GM18868 (cell line): ENCODE results near the gene L1CAM.
"Not testable (repeated sequence)": the region's sequence is repeated elsewhere in the genome, so short reads cannot be mapped to it uniquely, and the experiment has no call there.

Source experiments
- ATAC-seq: cut with Tn5 transposase; IDR thresholded peaks from one replicate; pipeline ENCODE4 v1.9.1; 2021; ENCODE audit warnings: mild to moderate bottlenecking, moderate library complexity; ENCODE audit not compliant: unreplicated experiment

The L1CAM gene

DNA sequence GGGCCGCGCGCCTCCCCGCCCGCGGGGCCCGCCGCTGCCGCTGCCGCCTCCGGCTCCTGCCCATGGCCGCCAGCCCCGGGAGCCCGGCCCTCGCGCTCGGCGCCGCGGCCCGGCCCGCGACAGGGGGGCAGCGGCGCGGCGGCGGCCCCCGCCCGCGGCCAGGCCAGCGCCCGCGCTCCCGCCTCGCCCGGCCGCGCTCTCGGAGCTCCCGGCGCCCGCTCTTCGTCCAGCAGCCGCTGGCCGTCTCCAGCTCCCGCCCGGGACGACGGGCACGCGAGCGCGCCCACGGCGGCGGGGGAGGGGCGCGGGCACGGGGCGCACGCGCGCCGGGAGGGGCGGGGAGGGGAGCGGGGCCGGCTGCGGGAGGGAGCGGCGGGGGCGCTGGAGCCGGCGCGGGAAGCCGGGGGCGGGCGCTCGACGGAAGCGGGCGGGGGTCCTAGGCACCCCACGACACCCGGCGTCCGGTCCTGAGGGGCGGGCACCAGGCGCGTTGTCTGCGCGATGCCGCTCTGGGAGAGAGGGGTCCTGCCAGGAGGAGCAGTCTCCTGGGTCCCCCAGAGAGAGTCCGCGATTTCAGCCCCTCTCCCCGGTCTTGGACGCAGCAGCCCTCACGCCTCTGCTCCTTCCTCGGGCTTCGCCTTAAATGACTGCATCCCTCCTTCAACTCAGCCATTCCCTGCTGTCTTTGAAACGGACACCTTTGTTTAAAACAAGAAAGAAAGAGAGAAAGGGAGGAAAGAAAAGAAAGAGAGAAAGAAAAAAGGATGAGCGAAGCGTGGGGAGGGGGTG is 55.1 kb downstream of the L1CAM start:
- ATAC-seq = no peak

DNA sequence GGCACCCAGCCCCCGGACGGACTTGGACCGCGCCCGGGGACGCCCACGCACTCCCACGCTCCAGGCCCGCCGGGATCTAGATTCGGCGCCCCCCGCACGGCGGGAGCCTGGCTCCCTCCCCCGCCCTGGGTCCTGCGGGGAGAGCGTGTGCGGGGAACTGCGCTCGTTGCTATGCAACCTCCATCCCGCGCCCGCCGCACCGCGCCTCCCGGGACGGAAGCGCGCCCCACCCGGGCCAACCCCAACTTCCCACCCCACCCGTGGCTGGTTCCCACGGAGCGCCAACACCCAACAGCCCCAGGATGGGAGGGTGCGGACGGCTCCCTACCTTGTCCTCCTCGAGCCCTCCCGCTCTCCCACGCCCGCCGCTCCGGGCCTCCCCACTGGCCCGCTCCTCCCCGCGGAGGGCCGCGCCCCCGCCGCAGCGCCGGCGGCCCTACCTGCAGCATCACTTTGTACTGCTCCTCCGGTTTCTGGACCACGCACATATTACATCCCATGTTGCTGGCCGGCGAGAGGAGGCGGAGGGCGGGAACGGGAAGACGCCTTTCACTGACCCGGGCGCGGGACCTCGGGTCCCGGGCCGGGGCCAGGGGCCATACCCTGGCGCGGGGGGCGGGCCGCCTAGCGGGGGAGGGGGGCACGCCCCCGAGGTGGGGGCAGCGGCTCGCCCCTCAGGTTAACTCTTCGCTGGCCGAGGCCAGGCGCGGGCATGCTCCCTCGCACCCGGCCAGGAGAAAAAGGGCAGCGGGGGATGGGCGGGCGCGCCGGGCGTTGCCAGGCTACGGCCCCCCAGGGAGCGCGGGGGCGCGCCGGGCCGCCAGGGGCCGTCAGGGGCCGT is 56.0 kb downstream of the L1CAM start, which contains the start of gene PDZD4:
TSS of gene PDZD4 (minus strand) at position 746 of the 841 bp plus-strand sequence. CDS start at position 500, 246 bp downstream.
- no peak for ATAC-seq

DNA sequence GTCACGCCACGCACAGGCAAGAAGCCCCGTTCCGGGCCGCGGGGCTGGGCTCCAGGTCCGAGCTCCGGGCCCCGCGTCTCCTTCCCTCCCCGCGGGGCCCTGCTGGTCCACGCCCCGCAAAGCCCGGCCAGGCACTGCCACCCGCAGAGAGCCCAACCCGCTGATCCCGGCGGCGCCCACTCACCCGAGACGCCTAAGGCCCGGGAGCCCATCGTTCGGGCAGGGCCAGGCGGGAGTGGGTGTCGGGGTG is 56.5 kb downstream of the L1CAM start:
- no peak for ATAC-seq

DNA sequence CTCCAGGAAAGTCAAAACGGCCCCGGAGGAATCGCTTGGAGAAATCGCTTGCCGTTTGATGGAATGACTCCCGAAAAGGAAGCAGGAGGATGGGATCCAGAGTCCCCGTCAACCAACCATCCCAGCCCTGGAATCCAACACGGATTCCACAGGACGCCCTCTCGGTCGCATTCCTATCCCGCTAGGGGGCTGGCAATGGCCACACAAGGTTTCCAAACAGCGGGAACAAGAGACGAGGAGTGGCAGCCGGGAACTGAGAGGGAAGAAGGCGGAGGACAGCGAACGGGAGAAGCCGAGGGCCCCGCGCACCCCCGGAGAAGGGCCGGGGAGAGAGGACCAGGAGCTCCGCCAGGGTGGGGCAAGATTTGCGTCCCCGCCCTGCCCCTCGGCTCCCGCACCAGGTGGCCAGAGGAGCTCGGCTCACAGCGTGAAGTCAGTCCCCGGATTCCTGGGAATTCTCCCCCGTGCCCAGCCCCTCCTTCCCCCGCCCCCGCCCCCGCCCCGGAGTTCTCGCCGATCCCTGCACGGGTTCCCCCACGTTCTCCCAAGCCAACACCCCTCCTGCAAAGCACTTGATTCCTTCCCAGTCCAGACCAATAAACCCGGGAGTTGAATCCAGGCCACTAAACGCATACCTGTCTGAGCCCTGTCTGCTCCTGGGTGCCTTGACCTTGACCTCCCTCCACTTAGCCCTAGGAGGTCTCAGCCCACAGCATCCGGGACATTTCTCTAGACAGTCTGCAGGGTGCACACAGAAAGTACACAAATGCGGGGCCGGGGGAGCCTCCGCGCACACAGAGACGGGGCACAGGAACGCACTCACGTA is 57.0 kb downstream of the L1CAM start:
- ATAC-seq = no peak

DNA sequence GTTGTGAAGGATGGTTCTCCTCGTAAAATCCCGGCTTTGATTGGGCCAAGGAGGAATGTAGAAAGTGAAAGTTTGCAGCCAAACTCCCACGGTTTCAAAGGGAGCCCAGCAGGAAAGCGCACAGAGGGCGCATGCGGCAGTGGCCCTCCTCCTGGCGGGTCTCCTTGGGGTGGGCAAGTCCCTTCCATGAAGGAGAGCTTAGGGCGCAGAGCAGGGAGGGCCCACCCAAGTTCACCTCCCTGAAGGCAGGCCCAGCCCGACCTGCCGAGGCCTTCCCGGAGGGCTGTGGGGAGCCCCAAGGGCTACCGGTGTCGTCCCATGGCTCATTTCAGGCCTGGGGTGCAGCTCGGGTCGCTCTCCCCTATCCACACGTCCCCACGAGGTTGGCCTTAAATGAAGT is 57.7 kb downstream of the L1CAM start:
- ATAC-seq = no peak

DNA sequence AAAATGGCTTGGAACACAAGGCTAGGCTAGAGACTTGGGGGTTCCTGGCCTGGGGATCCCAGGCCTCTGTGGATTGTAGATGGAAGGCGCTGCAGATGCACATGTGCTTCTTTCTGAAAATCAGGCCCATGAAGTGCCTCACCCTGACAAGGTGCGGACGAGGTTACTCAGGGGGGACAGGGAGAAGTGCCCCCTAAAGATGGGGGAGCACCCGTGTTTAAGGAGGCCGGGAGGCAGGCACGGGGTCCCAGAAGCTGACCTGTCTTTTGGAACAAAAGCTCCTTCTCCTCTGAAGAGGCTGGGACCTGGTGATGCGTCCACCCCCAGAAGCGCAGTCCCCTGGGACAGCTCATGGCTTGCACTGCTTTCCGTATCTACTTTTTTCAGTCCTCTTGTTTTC is 58.1 kb downstream of the L1CAM start:
- ATAC-seq = no peak

DNA sequence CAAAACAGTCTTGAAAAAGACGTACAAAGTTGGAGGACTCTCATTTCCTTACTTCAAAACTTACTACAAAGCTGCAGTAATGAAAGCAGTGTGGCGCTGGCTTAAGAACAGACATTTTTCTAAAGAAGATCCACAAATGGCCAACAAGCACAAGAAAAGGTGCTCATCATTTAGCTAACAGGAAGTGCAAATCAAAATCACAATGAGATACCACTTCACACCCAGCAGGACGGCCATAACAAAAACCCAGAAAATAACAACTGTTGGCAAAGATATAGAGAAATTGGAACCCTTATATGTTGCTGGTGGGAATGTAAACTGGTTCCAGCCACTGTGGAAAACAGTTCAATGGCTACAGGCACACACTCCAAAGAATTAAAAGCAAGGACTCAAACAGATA is 59.0 kb downstream of the L1CAM start:
- no peak for ATAC-seq

DNA sequence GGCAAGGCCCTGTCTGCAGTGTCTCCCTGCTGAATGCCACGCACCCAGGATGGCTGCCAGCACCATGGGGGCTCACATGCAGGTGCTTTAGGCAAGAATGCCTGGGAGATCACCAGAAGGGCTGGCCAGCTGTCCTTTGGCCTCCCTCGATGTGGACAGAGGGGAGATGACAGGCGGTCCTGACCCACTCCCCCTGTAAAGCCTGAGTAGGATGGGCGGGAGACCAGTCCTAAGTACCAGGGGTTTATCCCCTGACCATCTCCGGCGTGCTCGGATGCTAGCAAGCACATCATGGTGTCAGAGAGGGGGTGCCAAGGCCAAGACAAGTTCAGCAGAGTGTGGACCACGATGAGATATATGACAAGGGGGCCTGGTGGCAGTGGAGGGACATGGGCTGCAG is 60.9 kb downstream of the L1CAM start:
- no peak for ATAC-seq

DNA sequence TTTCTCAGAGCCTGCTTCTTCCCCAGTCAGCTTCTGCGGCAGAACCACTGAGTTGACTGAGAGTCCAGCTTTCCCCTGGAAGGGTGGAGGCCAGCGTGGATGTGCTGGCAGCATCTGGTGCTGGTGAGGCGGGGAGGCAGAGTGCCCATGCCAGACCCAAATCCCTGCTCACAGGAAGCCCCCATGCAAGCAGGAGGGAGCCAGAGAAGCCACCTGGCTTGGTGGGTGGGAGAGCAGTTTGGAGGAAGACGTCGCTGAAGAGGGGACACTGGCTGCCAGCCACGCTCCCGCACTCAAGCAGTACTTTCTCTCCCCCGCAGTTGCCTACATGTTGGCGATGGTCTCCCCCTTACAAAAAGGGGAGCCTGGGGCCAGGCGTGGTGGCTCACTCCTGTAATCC is 61.6 kb downstream of the L1CAM start:
- ATAC-seq = no peak

DNA sequence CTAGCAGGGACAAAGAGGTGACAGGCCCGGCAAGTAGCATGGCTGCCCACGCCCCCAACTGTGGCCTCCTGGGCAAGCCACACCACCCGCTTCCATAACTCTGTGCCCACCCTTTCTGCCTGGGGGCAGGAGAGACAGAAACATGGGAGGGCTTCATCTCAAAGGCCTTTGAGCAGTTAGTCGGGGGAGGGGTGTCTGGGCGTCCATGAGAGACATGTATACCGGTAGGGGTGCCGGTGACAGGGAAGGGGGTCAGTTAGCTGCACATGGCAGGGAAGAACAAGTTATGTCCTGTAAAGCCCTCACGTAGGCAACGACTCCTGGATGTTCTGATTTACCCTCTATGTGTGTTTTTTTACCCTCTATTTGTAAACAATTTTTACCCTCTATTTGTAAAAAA is 64.9 kb downstream of the L1CAM start:
- ATAC-seq = no peak

DNA sequence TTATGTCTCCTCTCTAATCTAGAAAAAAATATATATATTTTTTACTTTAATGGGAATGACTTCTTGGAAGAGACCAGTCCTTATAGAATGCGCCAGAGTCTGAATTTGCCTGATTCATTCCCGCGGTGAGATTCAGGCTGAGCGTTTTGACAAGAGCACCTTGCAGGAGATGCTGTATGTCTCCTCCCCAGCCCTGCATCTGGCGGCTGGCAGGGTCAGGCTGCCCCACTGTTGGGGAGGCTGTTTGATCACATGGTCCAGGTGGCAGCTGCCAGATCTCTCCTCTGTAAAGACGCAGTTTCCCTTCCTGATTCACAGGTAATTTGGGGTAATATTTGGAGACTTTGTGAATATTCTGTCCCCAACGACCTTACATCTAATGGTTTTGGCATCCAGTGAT is 65.4 kb downstream of the L1CAM start:
- no peak for ATAC-seq

DNA sequence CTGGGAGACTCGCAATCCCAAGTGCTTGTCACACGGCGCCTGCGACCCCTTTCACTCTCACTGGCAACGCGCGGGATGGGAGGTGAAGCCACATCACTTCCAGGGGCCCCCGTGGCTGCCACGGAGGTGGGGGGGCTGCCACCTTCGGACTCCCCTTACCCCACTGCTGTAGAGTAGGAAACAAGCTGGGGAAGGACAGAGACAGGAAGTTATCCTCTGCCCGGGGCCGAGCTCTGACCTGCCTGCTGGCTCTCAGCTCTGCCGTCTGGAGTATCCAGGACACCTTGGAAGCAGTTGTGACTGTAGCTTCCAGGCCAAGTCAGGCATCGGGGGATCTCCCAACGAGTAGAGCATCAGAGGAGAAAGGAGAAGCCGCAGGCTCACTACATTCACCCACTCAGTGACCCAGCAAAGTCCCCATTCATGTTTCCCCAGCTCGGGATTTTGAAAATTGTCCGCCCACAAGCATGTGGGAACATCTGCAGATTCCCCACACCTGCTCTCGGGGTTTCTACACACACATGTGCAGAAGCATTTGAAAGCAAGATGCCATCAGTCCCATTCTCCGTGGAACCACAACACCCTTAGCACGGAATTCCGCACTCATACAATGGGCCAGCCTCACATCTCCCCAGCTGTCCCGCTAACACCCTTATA is 66.5 kb downstream of the L1CAM start:
- ATAC-seq = no peak

DNA sequence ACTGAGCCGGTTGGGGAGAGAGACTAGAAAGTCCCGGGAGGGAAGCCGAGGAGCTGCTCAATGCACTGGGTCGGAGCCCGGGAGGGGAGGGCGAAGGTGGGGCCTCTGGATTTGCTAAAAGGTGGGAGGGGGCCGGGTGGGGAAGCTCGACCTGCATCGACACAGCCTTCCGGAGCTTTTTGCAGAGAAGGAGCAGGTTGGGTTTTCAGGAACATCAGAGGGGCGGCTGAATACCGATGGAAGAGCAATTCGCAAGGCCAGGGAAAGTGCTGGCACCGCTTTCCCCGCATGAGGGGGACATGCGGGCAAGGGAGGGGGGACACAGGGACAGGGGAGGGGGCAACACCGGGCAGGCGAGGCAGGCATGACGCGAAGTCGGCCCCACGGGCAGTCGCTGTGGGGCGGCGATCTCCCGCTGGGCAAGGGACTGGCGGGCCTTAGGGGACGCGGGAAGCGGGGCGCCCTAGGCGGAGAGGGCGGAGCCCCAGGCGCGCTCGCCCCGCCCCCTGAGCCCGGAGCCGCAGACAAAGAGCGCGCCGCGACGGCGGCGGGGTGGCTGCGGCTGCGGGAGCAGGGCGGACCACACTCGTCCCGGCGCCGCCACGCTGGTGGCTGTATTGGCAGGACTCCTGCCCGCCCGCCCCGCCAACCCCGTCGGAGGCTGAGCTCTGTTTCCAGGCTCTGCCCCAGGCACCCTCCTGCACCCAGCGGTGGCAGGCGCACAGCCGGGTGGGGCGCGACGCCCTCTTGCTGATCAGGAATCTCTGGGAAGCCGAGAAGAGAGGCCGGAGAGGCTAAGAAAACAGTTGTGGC is 67.2 kb downstream of the L1CAM start:
- no peak for ATAC-seq

DNA sequence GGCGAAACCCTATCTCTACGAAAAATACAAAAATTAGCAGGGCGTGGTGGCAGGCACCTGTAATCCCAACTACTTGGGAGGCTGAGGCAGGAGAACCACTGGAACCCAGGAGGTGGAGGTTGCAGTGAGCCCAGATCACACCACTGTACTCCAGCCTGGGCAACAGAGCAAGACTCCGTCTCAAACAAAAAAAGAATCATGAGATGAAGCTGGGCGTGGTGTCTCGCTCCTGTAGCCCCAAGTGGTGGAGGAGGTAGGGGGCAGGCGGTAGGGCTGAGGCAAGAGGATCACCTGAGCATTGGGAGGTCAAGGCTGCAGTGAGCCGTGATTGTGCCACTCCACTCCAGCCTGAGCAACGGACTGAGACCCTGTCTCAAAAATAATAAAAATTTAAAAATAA is 67.9 kb downstream of the L1CAM start:
- ATAC-seq = not testable (repeated sequence)

DNA sequence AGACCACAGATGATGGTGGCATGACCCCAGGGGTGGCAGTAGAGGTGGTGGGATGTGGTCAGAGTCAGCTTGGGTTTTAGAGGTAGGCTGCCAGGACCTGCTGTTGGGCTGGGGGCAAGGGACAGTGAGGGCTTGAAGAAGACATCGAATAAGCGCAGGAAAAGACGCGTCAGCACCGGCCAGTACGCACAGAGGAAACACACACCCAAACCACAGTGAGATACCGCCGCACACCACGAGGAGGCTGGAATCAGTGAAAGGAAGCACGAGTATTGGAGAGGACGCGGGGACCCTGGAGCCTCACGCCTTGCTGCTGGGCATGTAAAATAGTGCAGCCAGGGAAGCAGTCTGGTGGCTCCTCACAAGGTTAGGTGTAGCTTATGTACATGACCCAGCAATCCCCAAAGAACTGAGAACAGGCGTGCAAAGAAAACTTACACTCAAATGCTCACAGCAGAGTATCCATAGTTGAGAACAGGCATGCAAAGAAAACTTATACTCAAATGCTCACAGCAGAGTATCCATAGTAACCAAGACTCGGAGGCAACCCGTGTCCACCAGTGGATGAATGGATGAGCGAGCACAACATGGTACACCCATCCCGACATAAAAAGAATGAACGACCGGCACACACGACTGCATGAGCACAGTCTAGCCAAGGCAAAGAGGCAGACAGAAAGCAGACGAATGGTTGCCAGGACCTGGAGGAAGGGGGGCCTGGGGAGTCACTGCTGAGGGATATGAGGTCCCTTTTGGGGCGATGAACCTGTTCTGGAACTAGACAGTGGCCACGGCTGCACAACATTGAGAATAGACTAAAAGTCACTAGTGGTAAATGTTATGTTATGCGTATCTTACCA is 68.9 kb downstream of the L1CAM start:
- ATAC-seq = no peak

DNA sequence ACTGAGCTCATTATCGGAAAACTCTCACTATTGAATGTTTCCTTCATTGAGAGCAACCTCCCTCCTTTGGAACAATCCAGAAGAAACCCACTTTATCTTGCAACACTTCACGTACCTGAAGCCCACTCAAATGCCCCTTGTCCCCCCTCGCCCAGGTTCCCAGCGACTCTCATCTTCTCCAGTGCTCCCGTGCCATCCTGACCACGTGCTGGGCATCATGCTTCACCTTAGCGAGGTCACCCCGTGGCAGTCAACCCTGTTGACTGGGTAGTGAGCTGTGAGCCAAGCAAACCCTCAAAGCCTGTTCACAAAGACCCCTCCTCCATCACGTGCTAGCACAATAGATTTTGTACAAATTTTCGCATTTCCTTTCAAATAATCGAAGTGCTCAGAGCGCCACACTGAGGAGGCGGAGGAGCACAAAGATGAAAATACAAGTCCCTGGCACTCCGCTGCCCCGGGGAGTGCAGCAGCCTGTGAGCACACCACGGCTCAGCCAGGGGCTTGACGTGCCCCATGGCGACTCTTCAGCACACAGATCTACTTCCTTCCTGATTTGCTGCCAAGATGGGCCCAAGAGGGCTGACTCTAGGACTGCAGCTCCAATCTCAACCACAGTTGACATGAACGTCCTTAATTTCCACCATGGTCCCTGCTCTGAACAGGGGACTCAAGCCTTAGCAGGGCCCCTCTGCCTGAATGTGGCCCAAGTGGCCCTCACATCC is 71.2 kb downstream of the L1CAM start:
- no peak for ATAC-seq

DNA sequence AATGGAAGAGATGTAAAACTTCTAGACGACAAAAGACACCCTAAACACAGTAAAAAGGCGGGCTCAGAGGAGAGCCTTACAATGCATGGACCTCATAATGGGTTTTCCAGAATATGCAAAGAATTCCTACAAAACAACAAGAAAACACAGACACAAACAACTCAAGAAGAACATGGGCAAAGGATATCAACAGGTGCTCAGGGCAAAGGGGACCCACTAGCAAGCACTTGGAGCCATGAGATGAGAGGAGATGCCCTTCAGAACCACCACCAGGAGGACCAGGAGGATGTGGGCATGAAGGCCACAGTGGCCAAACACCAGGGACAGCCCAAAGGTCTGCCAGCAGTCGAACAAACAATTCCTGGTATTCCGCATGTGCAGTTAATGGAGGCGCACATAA is 72.8 kb downstream of the L1CAM start:
- no peak for ATAC-seq

DNA sequence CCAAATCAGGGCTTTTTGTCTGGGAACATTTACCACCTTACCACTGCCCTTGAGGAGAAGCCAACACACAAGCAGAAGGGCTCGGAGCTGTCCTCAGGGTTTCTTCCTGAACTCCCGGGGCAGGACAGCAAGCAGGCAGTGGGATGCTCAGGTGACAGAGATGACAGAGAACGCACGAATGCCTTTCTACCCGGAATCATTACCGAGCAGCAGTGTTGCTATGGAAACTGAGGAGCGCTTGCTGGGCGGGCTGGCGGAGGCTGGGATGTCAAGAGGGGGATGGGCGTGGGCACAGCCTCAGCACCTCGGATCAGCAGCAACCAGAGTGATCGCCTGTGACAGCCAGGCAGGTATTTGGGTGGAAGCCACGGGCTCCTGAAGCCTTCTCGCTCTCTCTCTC is 73.8 kb downstream of the L1CAM start:
- no peak for ATAC-seq
